ENCODE results near the gene IGSF9B.
A peak's percentile ranks its signal among the peaks of the same experiment; 100 is the strongest.

The IGSF9B gene

DNA sequence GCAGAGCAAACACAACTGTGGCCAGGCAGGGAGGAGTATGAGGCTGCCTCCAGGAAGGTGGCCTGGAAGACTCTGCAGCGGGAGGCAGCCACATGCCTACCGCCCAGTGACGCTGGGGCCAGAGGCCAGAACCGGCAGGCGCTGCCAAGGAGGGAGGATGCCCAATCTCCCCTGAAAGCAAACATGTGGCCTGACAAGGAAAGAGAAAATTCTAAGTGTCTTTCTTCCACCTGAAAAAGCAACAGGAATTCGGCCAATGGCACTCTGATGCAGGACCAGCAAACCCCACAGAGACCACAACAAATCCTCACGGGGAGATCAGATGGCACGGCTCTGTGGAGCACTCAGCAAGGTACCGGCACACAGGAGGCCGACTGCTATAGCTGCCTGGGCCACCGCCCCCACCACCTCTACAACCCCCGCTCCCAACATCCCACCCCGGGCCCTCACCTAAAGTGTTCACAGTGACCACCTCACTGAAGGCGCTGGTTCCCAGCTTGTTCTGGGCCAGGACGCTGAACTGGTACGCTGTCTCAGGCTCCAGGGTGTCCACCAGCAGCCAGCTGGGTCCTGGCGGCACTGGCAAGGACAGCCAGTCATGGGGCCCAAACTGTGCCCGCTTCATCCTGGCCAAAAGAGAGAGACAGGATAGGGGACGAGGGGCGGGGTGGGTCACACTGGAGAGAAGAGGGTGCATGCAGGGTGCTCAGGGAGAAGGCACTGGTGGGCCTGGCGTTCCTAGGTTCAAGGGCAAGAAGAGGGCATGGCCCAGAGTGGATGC, 30.1 kb downstream of the IGSF9B start:
- Histone ChIP-seq H2AK5ac (ENCODE audit: low read depth, low read length) (no peak overlapping the region), H3K9me3 (replicated peaks in 1 of 2; ENCODE audit: control insufficient read depth in 2 of 2, insufficient read depth in 1 of 2, low read depth in 1 of 2, low read length in 2 of 2) (no peaks in the 10 kb centered on the region), H2BK15ac (ENCODE audit: low read length) (no peak overlapping the region), H2BK5ac (ENCODE audit: low read length) (no peak overlapping the region), H3K27me3 (ENCODE audit: control insufficient read depth in 3 of 3, insufficient read depth in 3 of 3, low read depth in 1 of 3, low read length in 3 of 3) (no peaks in the 10 kb centered on the region), H2BK12ac (ENCODE audit: low read length) (no peak overlapping the region), H4K91ac (ENCODE audit: low read depth, low read length, poor library complexity) (no peak overlapping the region), H3K14ac (ENCODE audit: low read length) (no peak overlapping the region), H2BK120ac (ENCODE audit: low read depth, low read length) (no peak overlapping the region), H2AFZ (ENCODE audit: low read length) (no peak overlapping the region), H3K36me3 (replicated peaks in 1 of 2; ENCODE audit: control insufficient read depth in 2 of 2, insufficient read depth in 2 of 2, low read length in 2 of 2) (peaks cover 5 to 28% of the 10 kb centered on the region in 2 donors), H3K4ac (ENCODE audit: low read length) (no peak overlapping the region), H3K4me1 (ENCODE audit: control insufficient read depth in 2 of 2, insufficient read depth in 1 of 2, low read depth in 1 of 2, low read length in 2 of 2) (peaks cover 0 to 4% of the 10 kb centered on the region in 2 donors), H3K79me1 (ENCODE audit: low read depth, low read length) (no peaks in the 10 kb centered on the region), H3K27ac (replicated peaks; ENCODE audit: low read length) (no peak overlapping the region), H3K9ac (ENCODE audit: low read depth, low read length, poor library complexity) (no peak overlapping the region), H3K4me3 (ENCODE audit: low read length in 2 of 2) (no peak overlapping the region), H3K4me2 (ENCODE audit: insufficient read depth, low read length, poor library complexity, severe bottlenecking) (no peak overlapping the region), H4K8ac (ENCODE audit: low read depth, low read length) (no peak overlapping the region), H3K23ac (ENCODE audit: low read depth, low read length, poor library complexity) (no peak overlapping the region), H3K18ac (ENCODE audit: low read length) (peak overlapping the region; percentile 56)
- no CpG with 5 or more reads among the region's 21 CpGs for WGBS, 2 donors (ENCODE audit: extremely low coverage in 2 of 2, insufficient read length in 2 of 2, insufficient replicate concordance in 1 of 2)
- DNase-seq (ENCODE audit: low spot score), result no peak

DNA sequence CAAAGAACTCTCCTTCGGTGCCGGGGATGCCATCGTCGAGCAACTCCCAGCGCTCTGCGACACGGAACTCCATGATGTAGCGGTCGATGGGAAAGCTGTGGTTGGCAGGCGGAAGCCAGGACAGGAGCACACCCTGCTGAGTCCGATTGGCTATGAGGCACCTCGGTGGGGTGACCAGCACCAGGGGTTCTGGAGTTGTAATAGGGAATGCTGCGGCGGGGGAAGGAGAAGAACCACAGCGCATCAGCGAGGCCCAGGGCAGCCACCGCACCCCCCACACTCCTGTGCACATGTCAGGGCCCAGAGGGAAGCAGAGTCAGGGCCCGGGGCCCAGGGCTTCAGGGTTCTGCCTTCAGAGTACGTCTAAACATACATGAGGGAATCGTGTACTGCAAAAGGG, 31.0 kb downstream of the IGSF9B start:
- Histone ChIP-seq H2BK5ac (ENCODE audit: low read length) (no peak overlapping the region), H3K79me1 (ENCODE audit: low read depth, low read length) (no peaks in the 10 kb centered on the region), H4K91ac (ENCODE audit: low read depth, low read length, poor library complexity) (no peak overlapping the region), H3K14ac (ENCODE audit: low read length) (no peak overlapping the region), H2AK5ac (ENCODE audit: low read depth, low read length) (no peak overlapping the region), H3K4ac (ENCODE audit: low read length) (no peak overlapping the region), H3K23ac (ENCODE audit: low read depth, low read length, poor library complexity) (no peak overlapping the region), H2BK12ac (ENCODE audit: low read length) (no peak overlapping the region), H2BK15ac (ENCODE audit: low read length) (no peak overlapping the region), H3K36me3 (replicated peaks in 1 of 2; ENCODE audit: control insufficient read depth in 2 of 2, insufficient read depth in 2 of 2, low read length in 2 of 2) (peaks cover 8 to 29% of the 10 kb centered on the region in 2 donors), H3K9ac (ENCODE audit: low read depth, low read length, poor library complexity) (no peak overlapping the region), H3K4me2 (ENCODE audit: insufficient read depth, low read length, poor library complexity, severe bottlenecking) (no peak overlapping the region), H2BK120ac (ENCODE audit: low read depth, low read length) (no peak overlapping the region), H3K27ac (replicated peaks; ENCODE audit: low read length) (no peak overlapping the region), H3K27me3 (ENCODE audit: control insufficient read depth in 3 of 3, insufficient read depth in 3 of 3, low read depth in 1 of 3, low read length in 3 of 3) (no peaks in the 10 kb centered on the region), H3K18ac (ENCODE audit: low read length) (no peak overlapping the region), H3K9me3 (replicated peaks in 1 of 2; ENCODE audit: control insufficient read depth in 2 of 2, insufficient read depth in 1 of 2, low read depth in 1 of 2, low read length in 2 of 2) (no peaks in the 10 kb centered on the region), H2AFZ (ENCODE audit: low read length) (no peak overlapping the region), H3K4me3 (ENCODE audit: low read length in 2 of 2) (no peak overlapping the region), H4K8ac (ENCODE audit: low read depth, low read length) (no peak overlapping the region), H3K4me1 (ENCODE audit: control insufficient read depth in 2 of 2, insufficient read depth in 1 of 2, low read depth in 1 of 2, low read length in 2 of 2) (peaks cover 0 to 4% of the 10 kb centered on the region in 2 donors)
- WGBS, 2 donors (ENCODE audit: extremely low coverage in 2 of 2, insufficient read length in 2 of 2, insufficient replicate concordance in 1 of 2), result no CpG with 5 or more reads among the region's 20 CpGs
- no peak for DNase-seq (ENCODE audit: low spot score)

GRCh38 chr11:133924661-133925060, 32.1 kb downstream of the IGSF9B start:
- H3K27me3 ChIP-seq (ENCODE audit: control insufficient read depth in 3 of 3, insufficient read depth in 3 of 3, low read depth in 1 of 3, low read length in 3 of 3), result no peaks in the 10 kb centered on the region
- peaks cover 8 to 29% of the 10 kb centered on the region in 2 donors for H3K36me3 ChIP-seq (replicated peaks in 1 of 2; ENCODE audit: control insufficient read depth in 2 of 2, insufficient read depth in 2 of 2, low read length in 2 of 2)
- DNase-seq (ENCODE audit: low spot score), result no peak
- no peak overlapping the region for H3K18ac ChIP-seq (ENCODE audit: low read length)
- H3K9me3 ChIP-seq (replicated peaks in 1 of 2; ENCODE audit: control insufficient read depth in 2 of 2, insufficient read depth in 1 of 2, low read depth in 1 of 2, low read length in 2 of 2), result no peaks in the 10 kb centered on the region
- no peak overlapping the region for H4K8ac ChIP-seq (ENCODE audit: low read depth, low read length)
- H3K9ac ChIP-seq (ENCODE audit: low read depth, low read length, poor library complexity), result no peak overlapping the region
- H3K4me2 ChIP-seq (ENCODE audit: insufficient read depth, low read length, poor library complexity, severe bottlenecking), result no peak overlapping the region
- no peak overlapping the region for H3K14ac ChIP-seq (ENCODE audit: low read length)
- no peak overlapping the region for H2BK12ac ChIP-seq (ENCODE audit: low read length)
- no CpG with 5 or more reads among the region's 11 CpGs for WGBS, 2 donors (ENCODE audit: extremely low coverage in 2 of 2, insufficient read length in 2 of 2, insufficient replicate concordance in 1 of 2)
- peaks cover 0 to 4% of the 10 kb centered on the region in 2 donors for H3K4me1 ChIP-seq (ENCODE audit: control insufficient read depth in 2 of 2, insufficient read depth in 1 of 2, low read depth in 1 of 2, low read length in 2 of 2)
- no peak overlapping the region for H2AK5ac ChIP-seq (ENCODE audit: low read depth, low read length)
- H3K79me1 ChIP-seq (ENCODE audit: low read depth, low read length), result no peaks in the 10 kb centered on the region
- no peak overlapping the region for H2BK120ac ChIP-seq (ENCODE audit: low read depth, low read length)
- H3K4me3 ChIP-seq (ENCODE audit: low read length in 2 of 2), result no peak overlapping the region
- H2BK5ac ChIP-seq (ENCODE audit: low read length), result no peak overlapping the region
- no peak overlapping the region for H2BK15ac ChIP-seq (ENCODE audit: low read length)
- no peak overlapping the region for H2AFZ ChIP-seq (ENCODE audit: low read length)
- no peak overlapping the region for H3K27ac ChIP-seq (replicated peaks; ENCODE audit: low read length)
- H3K23ac ChIP-seq (ENCODE audit: low read depth, low read length, poor library complexity), result no peak overlapping the region
- no peak overlapping the region for H3K4ac ChIP-seq (ENCODE audit: low read length)
- no peak overlapping the region for H4K91ac ChIP-seq (ENCODE audit: low read depth, low read length, poor library complexity)

DNA sequence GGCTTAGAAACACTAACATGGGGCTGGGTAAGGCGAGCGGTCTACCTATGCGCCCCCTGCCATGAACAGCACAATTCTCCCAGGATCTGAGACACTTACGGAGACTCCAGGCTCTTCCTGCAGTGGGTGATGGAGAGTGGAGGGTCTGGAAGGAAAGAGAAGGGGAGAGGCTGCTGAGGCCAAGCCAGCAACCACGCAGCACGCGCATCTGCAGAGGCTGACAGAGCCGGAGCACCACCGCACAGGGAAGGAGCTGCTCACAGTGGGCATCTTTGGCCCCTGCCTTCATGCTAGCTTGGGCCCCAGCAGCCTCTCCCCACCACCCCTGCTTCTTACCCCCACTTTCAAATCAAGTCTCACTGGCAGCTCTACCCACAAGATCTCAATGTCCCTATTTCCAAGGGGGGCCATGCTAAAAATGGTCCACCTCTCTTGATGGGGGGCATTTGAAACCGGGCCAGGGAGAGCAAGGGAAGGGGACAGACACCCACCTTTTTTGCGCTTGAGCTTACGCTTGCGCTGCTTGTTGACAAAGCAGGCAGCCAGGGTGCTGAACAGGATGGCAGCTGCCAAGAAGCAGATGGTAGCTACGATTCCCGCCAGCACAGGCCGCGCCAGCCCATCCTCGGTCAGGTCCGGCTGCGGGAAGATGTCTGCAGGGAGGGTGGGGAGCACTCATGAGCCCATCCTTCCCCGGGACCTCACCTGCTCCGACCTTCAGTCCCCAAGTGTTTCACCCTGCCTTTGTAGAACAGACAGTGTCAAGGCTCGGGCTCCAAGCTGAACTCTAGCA, 34.5 kb downstream of the IGSF9B start:
- no peak overlapping the region for H2BK5ac ChIP-seq (ENCODE audit: low read length)
- H3K79me1 ChIP-seq (ENCODE audit: low read depth, low read length), result no peaks in the 10 kb centered on the region
- H4K91ac ChIP-seq (ENCODE audit: low read depth, low read length, poor library complexity), result no peak overlapping the region
- no CpG with 5 or more reads among the region's 23 CpGs for WGBS, 2 donors (ENCODE audit: extremely low coverage in 2 of 2, insufficient read length in 2 of 2, insufficient replicate concordance in 1 of 2)
- H2BK120ac ChIP-seq (ENCODE audit: low read depth, low read length), result no peak overlapping the region
- H3K9me3 ChIP-seq (replicated peaks in 1 of 2; ENCODE audit: control insufficient read depth in 2 of 2, insufficient read depth in 1 of 2, low read depth in 1 of 2, low read length in 2 of 2), result no peaks in the 10 kb centered on the region
- no peak overlapping the region for H2AFZ ChIP-seq (ENCODE audit: low read length)
- peaks cover 0 to 2% (median 0%) of the 10 kb centered on the region in 3 experiments for H3K27me3 ChIP-seq (ENCODE audit: control insufficient read depth in 3 of 3, insufficient read depth in 3 of 3, low read depth in 1 of 3, low read length in 3 of 3)
- no peak overlapping the region for H2AK5ac ChIP-seq (ENCODE audit: low read depth, low read length)
- H3K18ac ChIP-seq (ENCODE audit: low read length), result peak overlapping the region; percentile 62
- no peak overlapping the region for H3K14ac ChIP-seq (ENCODE audit: low read length)
- peaks cover 0 to 6% of the 10 kb centered on the region in 2 donors for H3K4me1 ChIP-seq (ENCODE audit: control insufficient read depth in 2 of 2, insufficient read depth in 1 of 2, low read depth in 1 of 2, low read length in 2 of 2)
- no peak overlapping the region for H2BK12ac ChIP-seq (ENCODE audit: low read length)
- H3K4ac ChIP-seq (ENCODE audit: low read length), result no peak overlapping the region
- peaks cover 8 to 31% of the 10 kb centered on the region in 2 donors for H3K36me3 ChIP-seq (replicated peaks in 1 of 2; ENCODE audit: control insufficient read depth in 2 of 2, insufficient read depth in 2 of 2, low read length in 2 of 2)
- H4K8ac ChIP-seq (ENCODE audit: low read depth, low read length), result no peak overlapping the region
- no peak for DNase-seq (ENCODE audit: low spot score)
- no peak overlapping the region for H2BK15ac ChIP-seq (ENCODE audit: low read length)
- H3K4me2 ChIP-seq (ENCODE audit: insufficient read depth, low read length, poor library complexity, severe bottlenecking), result no peak overlapping the region
- peak overlapping the region; percentile 54 for H3K9ac ChIP-seq (ENCODE audit: low read depth, low read length, poor library complexity)
- H3K4me3 ChIP-seq (ENCODE audit: low read length in 2 of 2), result no peak overlapping the region
- no peak overlapping the region for H3K27ac ChIP-seq (replicated peaks; ENCODE audit: low read length)
- peak overlapping the region; percentile 25 for H3K23ac ChIP-seq (ENCODE audit: low read depth, low read length, poor library complexity)
